Dermis blood vessel endothelial cell (primary cell): ENCODE results near the gene ROM1. TPM values are rescaled to one million over a fixed set of nuclear protein-coding genes. Genes with fewer than 3 reads are reported as not detected.
A peak's percentile ranks its signal among the peaks of the same experiment; 100 is the strongest.

ENCODE experiments used
- DNase-seq: peaks from one replicate; pipeline ENCODE4 v3.0.0; 2010
- total RNA-seq: library from RNA; depleted of rRNA; stranded (reverse); fragments of >200 nt; gene quantifications from 2 replicates; pipeline ENCODE4 v1.2.3, GENCODE V29; 2014

ROM1 gene
- total RNA-seq, 1 donor from 2014 or later: 5.6 TPM

GRCh38 chr11:62588966-62589637 lies 24.0 kb upstream of the ROM1 start:
- DNase-seq: peak; percentile 67

GRCh38 chr11:62591448-62592145 lies 21.5 kb upstream of the ROM1 start, which contains the start of gene TUT1:
TUT1 (minus strand) TSS chr11:62591523; CDS start chr11:62591485, 38 bp downstream.
- DNase-seq: peak; percentile 100

GRCh38 chr11:62592146-62592815 lies 20.8 kb upstream of the ROM1 start:
- no peak for DNase-seq

- DNase-seq: no peak
Observed at GRCh38 chr11:62592989-62593421, 20.1 kb upstream of the ROM1 start.

- peak; percentile 88 for DNase-seq
Observed at GRCh38 chr11:62593434-62594044, 19.5 kb upstream of the ROM1 start.

- no peak for DNase-seq
Observed at GRCh38 chr11:62595124-62595523, 17.9 kb upstream of the ROM1 start.

GRCh38 chr11:62599069-62599696 lies 13.9 kb upstream of the ROM1 start:
- DNase-seq: peak; percentile 99

- DNase-seq: no peak
Observed at GRCh38 chr11:62599901-62600300, 13.2 kb upstream of the ROM1 start.

GRCh38 chr11:62600367-62601121 lies 12.5 kb upstream of the ROM1 start:
- DNase-seq: peak; percentile 23

- peak; percentile 61 for DNase-seq
Observed at GRCh38 chr11:62601122-62601371, 12.0 kb upstream of the ROM1 start.

GRCh38 chr11:62601372-62602140 lies 11.5 kb upstream of the ROM1 start, which contains the start of gene MTA2:
MTA2 (minus strand) TSS chr11:62601865; CDS start chr11:62601450, 415 bp downstream.
- peak; percentile 98 for DNase-seq

GRCh38 chr11:62602141-62603071 lies 10.7 kb upstream of the ROM1 start:
- DNase-seq: peak; percentile 65

GRCh38 chr11:62603072-62603408 lies 10.0 kb upstream of the ROM1 start:
- DNase-seq: no peak

GRCh38 chr11:62603776-62604299 lies 9.2 kb upstream of the ROM1 start:
- no peak for DNase-seq

GRCh38 chr11:62604460-62605120 lies 8.5 kb upstream of the ROM1 start:
- DNase-seq: no peak

GRCh38 chr11:62605467-62605866 lies 7.6 kb upstream of the ROM1 start:
- no peak for DNase-seq

- no peak for DNase-seq
Observed at GRCh38 chr11:62605902-62606301, 7.2 kb upstream of the ROM1 start.

- no peak for DNase-seq
Observed at GRCh38 chr11:62607714-62608113, 5.3 kb upstream of the ROM1 start.

GRCh38 chr11:62608776-62609175 lies 4.3 kb upstream of the ROM1 start:
- DNase-seq: no peak
